K562 (cell line): Measurements from ENCODE around the gene UBE2M. TPM values are rescaled to one million over a fixed set of nuclear protein-coding genes. Genes with fewer than 3 reads are reported as not detected.

Source experiments
- ATF1 ChIP-seq, 2 experiments: fragments of 450-650 bp in 1 of 2; IDR thresholded peaks; 2 replicates each; pipeline ENCODE4 v1.6.1; 2016; ENCODE audit warnings: missing compliant biosample characterization in 1 of 2, missing genetic modification characterization in 1 of 2
- CGGBP1 ChIP-seq: fragments of 250-450 bp; sonication (Bioruptor Pico); IDR thresholded peaks from 2 replicates; pipeline ENCODE4 v1.9.0; 2021; ENCODE audit warnings: mild to moderate bottlenecking
- CXXC5 ChIP-seq: fragments of 250-450 bp; sonication (Bioruptor Pico); IDR thresholded peaks from 2 replicates; pipeline ENCODE4 v1.8.0; 2022; ENCODE audit warnings: inconsistent platforms, mild to moderate bottlenecking, moderate library complexity
- IRF1 ChIP-seq: sonication (generic); formaldehyde crosslinking; IDR thresholded peaks from 2 replicates; pipeline ENCODE4 v1.8.0; 2022; ENCODE audit warnings: missing genetic modification reagents, mild to moderate bottlenecking, borderline replicate concordance
- KDM2B ChIP-seq: fragments of 250-450 bp; sonication (Bioruptor Pico); IDR thresholded peaks from 2 replicates; pipeline ENCODE4 v1.8.0; 2021; ENCODE audit warnings: mild to moderate bottlenecking, moderate library complexity
- KDM5B ChIP-seq: fragments of 200-600 bp; sonication (generic); IDR thresholded peaks from 2 replicates; pipeline ENCODE4 v1.6.1; 2012; ENCODE audit warnings: low read depth, mild to moderate bottlenecking, moderate library complexity, low read length, control low read depth, inconsistent platforms; ENCODE audit not compliant: insufficient replicate concordance
- MEIS2 ChIP-seq: fragments of 450-650 bp; IDR thresholded peaks from 2 replicates; pipeline ENCODE4 v1.6.1; 2014; ENCODE audit warnings: mild to moderate bottlenecking; ENCODE audit not compliant: partially characterized antibody
- NCOA1 ChIP-seq: fragments of 450-650 bp; IDR thresholded peaks from 2 replicates; pipeline ENCODE4 v1.6.1; 2016; ENCODE audit warnings: low read depth
- NFATC3 ChIP-seq: fragments of 450-650 bp; IDR thresholded peaks from 2 replicates; pipeline ENCODE4 v1.6.1; 2017; ENCODE audit warnings: mild to moderate bottlenecking
- SMC3 ChIP-seq: conservative IDR thresholded peaks from 2 replicates; pipeline ENCODE4 v1.6.1; 2011; ENCODE audit warnings: low read depth, low read length, improper control_type of control experiment; ENCODE audit not compliant: insufficient read depth
- SP1 ChIP-seq: sonication (generic); formaldehyde crosslinking; IDR thresholded peaks from 2 replicates; pipeline ENCODE4 v1.8.1; 2022; ENCODE audit warnings: mild to moderate bottlenecking, missing genetic modification reagents
- TEAD1 ChIP-seq, 2 experiments: fragments of 450-650 bp in 1 of 2; sonication (generic) in 1 of 2; formaldehyde crosslinking; IDR thresholded peaks; 2 replicates each; pipeline versions ENCODE4 v1.4.0 to v1.8.0; 2020 to 2022; ENCODE audit warnings: mild to moderate bottlenecking in 2 of 2, missing genetic modification reagents in 1 of 2
- TEAD4 ChIP-seq, 2 experiments: sonication (generic) in 1 of 2; formaldehyde crosslinking in 1 of 2; IDR thresholded peaks; 2 replicates each; pipeline versions ENCODE4 v1.6.1 to v1.8.0; 2012 to 2022; ENCODE audit warnings: borderline replicate concordance in 1 of 2, inconsistent platforms in 1 of 2, low read length in 1 of 2, mild to moderate bottlenecking in 1 of 2, missing genetic modification reagents in 1 of 2
- THAP7 ChIP-seq: fragments of 250-450 bp; sonication (Bioruptor Pico); IDR thresholded peaks from 2 replicates; pipeline ENCODE4 v1.5.0; 2021
- TRIM24 ChIP-seq, 2 experiments: fragments of 450-650 bp; IDR thresholded peaks; 2 replicates each; pipeline ENCODE4 v1.6.1; 2016
- U2AF1 ChIP-seq: fragments of 200-400 bp; formaldehyde crosslinking; optimal IDR thresholded peaks from 2 replicates; pipeline ENCODE3; 2017; ENCODE audit warnings: mild to moderate bottlenecking, low read depth, low read length, moderate library complexity
- ZBTB33 ChIP-seq: sonication (generic); formaldehyde crosslinking; IDR thresholded peaks from 2 replicates; pipeline ENCODE4 v1.8.1; 2023; ENCODE audit warnings: mild to moderate bottlenecking, missing genetic modification reagents
- ZNF224 ChIP-seq: sonication (generic); formaldehyde crosslinking; IDR thresholded peaks from 2 replicates; pipeline ENCODE4 v1.8.0; 2022; ENCODE audit warnings: mild to moderate bottlenecking, missing genetic modification reagents
- ZNF239 ChIP-seq: fragments of 250-450 bp; sonication (Bioruptor Pico); IDR thresholded peaks from 2 replicates; pipeline ENCODE4 v1.4.0; 2020; ENCODE audit warnings: mild to moderate bottlenecking
- ZNF518B ChIP-seq: fragments of 250-450 bp; sonication (Bioruptor Pico); IDR thresholded peaks from 2 replicates; pipeline ENCODE4 v1.5.0; 2021; ENCODE audit warnings: mild to moderate bottlenecking, moderate library complexity
- ZNF766 ChIP-seq: fragments of 200-800 bp; sonication (Bioruptor generic); conservative IDR thresholded peaks from 2 replicates; pipeline ENCODE4 v1.6.1; 2016; ENCODE audit warnings: missing genetic modification characterization, missing compliant biosample characterization
- polyA plus RNA-seq, 8 experiments: library from polyadenylated mRNA; depleted of rRNA in 4 of 8; stranded (reverse) in 5 of 8; unstranded in 3 of 8; fragments of >200 nt; fragmentation: Nextera tagmentation in 2 of 8; fragmentation: Illumina TruSeq in 1 of 8; extraction: Ambion mirVana in 2 of 8; extraction: Trizol in 1 of 8; gene quantifications; 2 replicates each; pipeline versions ENCODE4 v1.2.1 to v1.2.3, GENCODE V29; 2011 to 2014; ENCODE audit warnings: inconsistent platforms in 1 of 8, missing spikeins in 1 of 8
- total RNA-seq, 7 experiments: library from RNA; depleted of rRNA in 6 of 7; stranded (reverse); fragments of >200 nt in 6 of 7; fragmentation: Illumina TruSeq in 2 of 7; extraction: Trizol in 2 of 7; gene quantifications; 2 replicates each; pipeline versions ENCODE4 v1.2.1 to v1.2.3, GENCODE V29; 2011 to 2021; ENCODE audit warnings: low replicate concordance in 1 of 7

UBE2M gene
- total and polyA plus RNA-seq, 9 of the 15 experiments (the other 6 are each of a cell fraction or from before 2014, with no cell fraction given) = 0.92 to 163 (median 85.7) TPM

GRCh38 chr19:58558623-58559274 is 338 bp upstream of the UBE2M start (continued):
- TF ChIP-seq THAP7 (CRISPR knock-in tag) (no peak), MEIS2 (peak; percentile 82), TEAD4 (IDR thresholded peaks at IDR 0.05; ENCODE audit: low read length) (no peak), TEAD4 (CRISPR knock-in tag; IDR thresholded peaks at IDR 0.05; ENCODE audit: borderline replicate concordance) (no peak), KDM5B (peak; percentile 26), NCOA1 (no peak), ZNF518B (CRISPR knock-in tag) (no peak), SMC3 (0 out of 2 replicates have a peak, but pooled peaks have one; percentile 3), ATF1 (CRISPR knock-in tag; IDR thresholded peaks at IDR 0.05) (no peak), ATF1 (tag; IDR thresholded peaks at IDR 0.05) (peak; percentile 92), KDM2B (peak; percentile 66; the same call in 1 of the 2 replicates), CXXC5 (peak; percentile 43), ZBTB33 (CRISPR knock-in tag) (no peak), ZNF239 (CRISPR knock-in tag) (no peak), TRIM24 (IDR thresholded peaks at IDR 0.05) (no peak), CGGBP1 (CRISPR knock-in tag) (no peak), NFATC3 (no peak), ZNF766 (no peak), ZNF224 (no peak), SP1 (no peak), U2AF1 (peak; percentile 56), TEAD1 (CRISPR knock-in tag; IDR thresholded peaks at IDR 0.05) (no peak), IRF1 (CRISPR knock-in tag) (no peak)
